Astrocyte (in vitro differentiated cells and primary cell): ENCODE measurements around the gene PKP4.

ENCODE experiments used
- CTCF ChIP-seq: IDR thresholded peaks from 2 replicates; pipeline ENCODE4 v1.5.1; 2011; ENCODE audit warnings: low read depth, mild to moderate bottlenecking, inconsistent platforms, low read length, moderate library complexity; ENCODE audit not compliant: insufficient read depth
- EZH2 ChIP-seq: IDR thresholded peaks from 2 replicates; pipeline ENCODE4 v1.6.1; 2012; ENCODE audit warnings: mild to moderate bottlenecking, low read length, inconsistent platforms; ENCODE audit not compliant: insufficient read depth

- TF ChIP-seq CTCF (no peak), EZH2 (no peak)
These were observed 205.7 kb downstream of the PKP4 start for GRCh38 chr2:158662421-158662820.
